Neural crest cell (in vitro differentiated cells): Measurements from ENCODE around the gene LILRA6. TPM values are rescaled to one million over a fixed set of nuclear protein-coding genes. Genes with fewer than 3 reads are reported as not detected.
"Not testable (repeated sequence)": the region's sequence is repeated elsewhere in the genome, so short reads cannot be mapped to it uniquely, and the experiment has no call there.

Experiments used
- DNase-seq: peaks from one replicate; pipeline ENCODE4 v3.0.0; 2021; ENCODE audit warnings: low read depth, mixed read lengths, low spot score
- H3K27ac Mint-ChIP-seq: one replicate; pipeline ENCODE4 v1.8.0; 2021; ENCODE audit warnings: mild to moderate bottlenecking, mixed read lengths; ENCODE audit not compliant: unreplicated experiment
- H3K27me3 Mint-ChIP-seq: 2 replicates; pipeline ENCODE4 v1.8.0; 2021; ENCODE audit warnings: low read depth, mild to moderate bottlenecking, mixed read lengths
- H3K36me3 Mint-ChIP-seq: 2 replicates; pipeline ENCODE4 v1.8.0; 2021; ENCODE audit warnings: low read depth, mild to moderate bottlenecking, mixed read lengths
- H3K4me1 Mint-ChIP-seq: 2 replicates; pipeline ENCODE4 v1.8.0; 2021; ENCODE audit warnings: mixed read lengths
- H3K4me3 Mint-ChIP-seq: one replicate; pipeline ENCODE4 v1.8.0; 2021; ENCODE audit warnings: mild to moderate bottlenecking, mixed read lengths
- H3K9me3 Mint-ChIP-seq: 2 replicates; pipeline ENCODE4 v1.8.0; 2021; ENCODE audit warnings: mixed read lengths
- total RNA-seq: library from RNA; stranded (reverse); gene quantifications from 2 replicates; pipeline ENCODE4 v1.2.1, GENCODE V29; 2021
- TF ChIP-seq, protein P1 (sequence below): fragments of 200-600 bp; sonication (generic); conservative IDR thresholded peaks from 2 replicates; pipeline ENCODE4 v1.5.0; 2021; ENCODE audit warnings: antibody characterized with exemption, mild to moderate bottlenecking

LILRA6 gene
- total RNA-seq, 1 donor from 2014 or later, result not detected

DNA sequence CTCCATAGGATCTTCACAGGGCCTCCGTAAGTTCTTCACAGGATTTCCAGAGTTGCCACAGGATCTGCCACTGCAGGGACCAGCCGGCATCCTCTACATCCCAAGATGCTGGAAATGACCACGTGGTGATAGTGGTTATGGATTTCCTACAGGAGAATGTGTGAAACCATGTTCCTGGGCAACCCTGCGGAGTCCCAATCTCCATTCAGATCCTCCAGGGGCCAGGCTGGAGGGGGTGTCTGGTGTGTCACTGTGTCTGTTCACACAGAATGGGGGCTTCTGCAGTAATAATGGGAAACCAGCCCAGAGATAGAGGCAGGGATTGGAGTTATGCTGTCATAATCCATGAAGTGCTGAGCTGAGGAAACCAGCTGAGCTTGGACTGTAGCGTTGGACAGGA lies 8.6 kb downstream of the LILRA6 start:
- Mint-ChIP-seq H3K9me3 (peaks cover 12% of the 10 kb centered on the region), H3K27ac (no peak overlapping the region), H3K27me3 (peaks cover 48% of the 10 kb centered on the region), H3K36me3 (no peaks in the 10 kb centered on the region), H3K4me3 (no peak overlapping the region), H3K4me1 (peaks cover 4% of the 10 kb centered on the region)
- DNase-seq, result no peak
- TF ChIP-seq, protein P1, sequence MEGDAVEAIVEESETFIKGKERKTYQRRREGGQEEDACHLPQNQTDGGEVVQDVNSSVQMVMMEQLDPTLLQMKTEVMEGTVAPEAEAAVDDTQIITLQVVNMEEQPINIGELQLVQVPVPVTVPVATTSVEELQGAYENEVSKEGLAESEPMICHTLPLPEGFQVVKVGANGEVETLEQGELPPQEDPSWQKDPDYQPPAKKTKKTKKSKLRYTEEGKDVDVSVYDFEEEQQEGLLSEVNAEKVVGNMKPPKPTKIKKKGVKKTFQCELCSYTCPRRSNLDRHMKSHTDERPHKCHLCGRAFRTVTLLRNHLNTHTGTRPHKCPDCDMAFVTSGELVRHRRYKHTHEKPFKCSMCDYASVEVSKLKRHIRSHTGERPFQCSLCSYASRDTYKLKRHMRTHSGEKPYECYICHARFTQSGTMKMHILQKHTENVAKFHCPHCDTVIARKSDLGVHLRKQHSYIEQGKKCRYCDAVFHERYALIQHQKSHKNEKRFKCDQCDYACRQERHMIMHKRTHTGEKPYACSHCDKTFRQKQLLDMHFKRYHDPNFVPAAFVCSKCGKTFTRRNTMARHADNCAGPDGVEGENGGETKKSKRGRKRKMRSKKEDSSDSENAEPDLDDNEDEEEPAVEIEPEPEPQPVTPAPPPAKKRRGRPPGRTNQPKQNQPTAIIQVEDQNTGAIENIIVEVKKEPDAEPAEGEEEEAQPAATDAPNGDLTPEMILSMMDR, result no peak

DNA sequence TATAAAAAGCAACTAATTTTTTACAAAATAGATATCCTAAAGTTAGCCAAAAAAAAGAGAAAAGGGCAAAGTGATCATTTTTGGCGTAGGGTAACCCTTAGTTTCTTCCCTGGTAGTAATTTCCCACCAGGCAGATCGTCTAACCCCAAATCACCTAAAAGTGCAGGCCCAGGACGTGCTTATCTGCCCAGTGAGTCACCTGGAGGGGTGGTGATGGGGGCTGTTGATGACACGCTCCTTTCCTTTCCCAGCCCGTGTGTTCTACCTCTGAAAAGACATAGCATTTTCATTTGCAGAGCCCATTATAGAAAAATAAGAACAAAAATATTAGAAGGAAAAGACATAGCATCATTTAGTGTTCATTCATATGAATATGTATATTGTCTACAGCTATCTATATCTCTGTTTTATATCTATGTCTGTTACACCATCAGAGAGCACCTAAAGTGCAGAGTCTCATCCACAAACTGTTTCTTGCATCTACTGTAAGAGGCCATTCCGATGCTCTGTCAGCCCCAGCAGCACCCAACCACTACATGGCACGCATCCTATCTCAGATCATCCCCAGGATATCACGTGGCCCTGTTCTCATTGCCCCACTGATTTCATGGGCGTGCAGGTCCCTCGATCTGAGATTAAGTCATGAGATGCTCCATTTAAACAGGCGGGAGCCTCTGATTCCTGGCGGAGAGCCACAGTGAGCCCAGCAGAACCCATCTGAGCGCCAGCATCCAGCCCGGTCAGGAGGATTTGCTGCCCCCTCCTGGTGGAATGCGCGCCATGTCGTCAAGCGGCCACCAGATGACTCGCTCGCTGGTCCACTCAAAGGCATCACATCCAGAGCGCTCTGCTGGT lies 11.3 kb downstream of the LILRA6 start:
- peaks cover 4% of the 10 kb centered on the region for H3K4me1 Mint-ChIP-seq
- peaks cover 14% of the 10 kb centered on the region for H3K9me3 Mint-ChIP-seq
- TF ChIP-seq, protein P1, result peak; percentile 99
- peak; percentile 98 for DNase-seq
- peaks cover 40% of the 10 kb centered on the region for H3K27me3 Mint-ChIP-seq
- H3K27ac Mint-ChIP-seq, result no peak overlapping the region
- peaks cover 2% of the 10 kb centered on the region for H3K36me3 Mint-ChIP-seq
- no peak overlapping the region for H3K4me3 Mint-ChIP-seq

DNA sequence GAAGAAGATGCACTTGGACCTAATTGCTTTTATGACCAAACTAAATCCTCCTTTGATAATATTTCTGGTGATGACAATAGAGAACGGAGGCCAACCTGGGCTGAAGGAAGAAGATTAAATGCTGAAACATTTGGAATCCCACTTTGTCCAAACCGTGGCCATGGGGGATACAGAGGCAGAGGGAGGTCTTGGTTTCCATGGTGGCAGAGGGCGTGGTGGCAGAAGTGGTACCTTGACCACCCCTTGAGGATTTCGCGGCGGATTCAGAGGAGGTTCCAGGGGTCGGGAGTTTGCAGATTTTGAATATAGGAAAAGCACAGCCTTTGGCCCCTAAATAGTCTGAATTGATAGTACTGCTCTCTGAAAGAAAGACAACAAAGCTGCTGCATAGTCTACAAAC lies 12.6 kb downstream of the LILRA6 start:
- DNase-seq, result no peak
- Mint-ChIP-seq H3K4me3 (no peak overlapping the region), H3K4me1 (peaks cover 4% of the 10 kb centered on the region), H3K27ac (no peak overlapping the region), H3K27me3 (peaks cover 35% of the 10 kb centered on the region), H3K36me3 (peaks cover 2% of the 10 kb centered on the region), H3K9me3 (peaks cover 14% of the 10 kb centered on the region)
- TF ChIP-seq, protein P1, result no peak

DNA sequence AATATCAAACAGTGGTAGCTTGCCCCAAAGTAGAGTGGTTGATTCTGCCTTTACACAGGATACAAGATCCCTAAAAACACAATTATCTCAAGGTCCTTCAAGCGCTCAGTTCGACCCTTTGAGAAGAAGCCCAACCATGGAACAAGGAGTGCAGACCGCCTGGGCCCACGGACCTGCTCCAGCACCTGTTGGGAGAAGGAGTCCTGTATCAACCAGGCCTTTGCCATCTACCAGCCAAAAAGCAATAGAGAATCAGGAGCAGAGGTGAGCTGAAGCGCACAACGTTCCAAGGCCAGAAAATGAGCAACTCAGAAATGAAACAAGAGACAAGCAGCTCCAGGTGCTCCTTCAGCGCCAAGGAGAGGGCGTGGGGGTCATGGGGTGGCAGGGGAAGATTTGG lies 13.4 kb downstream of the LILRA6 start:
- no peak overlapping the region for H3K27ac Mint-ChIP-seq
- DNase-seq, result no peak
- peaks cover 4% of the 10 kb centered on the region for H3K4me1 Mint-ChIP-seq
- no peak overlapping the region for H3K4me3 Mint-ChIP-seq
- H3K27me3 Mint-ChIP-seq, result peaks cover 26% of the 10 kb centered on the region
- H3K36me3 Mint-ChIP-seq, result peaks cover 2% of the 10 kb centered on the region
- TF ChIP-seq, protein P1, result no peak
- peaks cover 6% of the 10 kb centered on the region for H3K9me3 Mint-ChIP-seq

DNA sequence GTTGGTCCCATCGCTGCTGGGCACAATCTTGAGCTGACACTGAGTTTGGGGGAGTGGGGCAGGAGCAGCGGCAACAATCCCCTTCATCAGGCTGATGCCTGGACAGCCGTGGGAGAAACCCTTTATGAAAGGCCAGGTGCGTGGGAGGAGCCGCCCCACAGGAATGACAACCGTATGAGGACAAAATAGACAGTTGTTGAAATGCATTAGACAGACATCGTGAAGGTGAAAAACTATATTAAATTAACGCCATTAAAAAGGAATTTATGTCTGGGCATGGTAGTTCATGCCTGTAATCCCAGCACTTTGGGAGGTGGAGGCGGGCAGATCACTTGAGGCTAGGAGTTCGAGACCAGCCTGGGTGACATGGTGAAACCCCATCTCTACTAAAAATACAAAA lies 18.0 kb downstream of the LILRA6 start:
- H3K4me3 Mint-ChIP-seq, H3K27ac Mint-ChIP-seq, H3K9me3 Mint-ChIP-seq, H3K4me1 Mint-ChIP-seq, H3K36me3 Mint-ChIP-seq, DNase-seq: not testable (repeated sequence)
- H3K27me3 Mint-ChIP-seq, result peaks cover 18% of the 10 kb centered on the region

DNA sequence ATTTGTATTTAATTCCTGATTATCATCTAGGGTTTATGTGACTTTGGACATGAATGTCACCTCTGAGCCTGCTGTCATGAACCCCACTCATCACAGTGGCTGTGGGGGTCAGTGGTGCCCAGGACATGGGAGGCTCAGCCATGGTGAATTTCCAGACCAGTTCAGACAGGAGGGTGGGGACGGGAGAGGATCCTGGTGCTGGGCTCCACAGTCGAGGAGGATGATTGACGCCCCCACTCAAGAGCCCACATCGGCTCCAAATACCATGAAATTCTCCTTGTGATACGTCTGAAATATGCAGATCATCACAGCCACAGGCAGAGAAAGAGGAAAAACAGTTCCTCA lies 18.7 kb downstream of the LILRA6 start:
- not testable (repeated sequence) for H3K4me3 Mint-ChIP-seq, H3K36me3 Mint-ChIP-seq, H3K4me1 Mint-ChIP-seq, DNase-seq, H3K9me3 Mint-ChIP-seq, H3K27ac Mint-ChIP-seq
- peaks cover 13% of the 10 kb centered on the region for H3K27me3 Mint-ChIP-seq

DNA sequence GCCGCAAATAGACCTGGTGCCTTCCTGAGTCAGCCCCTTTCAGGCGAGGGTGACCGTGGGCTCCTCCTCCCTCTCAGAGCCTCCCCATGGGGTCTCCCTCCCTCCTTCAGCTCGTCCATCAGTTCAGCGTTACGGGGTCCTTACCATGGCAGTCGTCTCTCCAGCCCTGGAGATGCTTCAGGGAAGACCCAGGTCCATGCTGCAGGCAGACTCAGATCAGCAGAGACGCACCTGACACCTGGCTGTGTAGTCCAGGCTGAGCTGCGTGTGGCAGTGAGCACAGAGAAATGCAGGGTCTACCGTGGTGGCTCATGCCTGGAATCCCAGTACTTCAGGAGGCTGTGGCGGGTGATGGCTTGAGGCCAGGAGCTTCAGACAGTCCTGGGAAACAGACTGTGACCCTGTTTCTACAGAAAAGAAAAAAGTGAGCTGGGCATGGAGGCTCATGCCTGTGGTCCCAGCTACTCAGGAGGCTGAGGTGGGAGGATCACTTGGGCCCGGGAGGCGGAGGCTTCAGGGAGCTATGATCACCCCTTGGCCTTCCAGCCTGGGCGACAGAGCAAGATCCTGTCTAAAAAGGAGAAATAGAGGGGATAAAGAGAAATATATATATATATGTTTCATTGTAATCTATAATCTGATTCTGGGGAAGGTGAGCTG lies 19.2 kb downstream of the LILRA6 start:
- H3K27me3 Mint-ChIP-seq, result peaks cover 12% of the 10 kb centered on the region
- not testable (repeated sequence) for H3K36me3 Mint-ChIP-seq, DNase-seq, H3K4me1 Mint-ChIP-seq, H3K4me3 Mint-ChIP-seq, H3K9me3 Mint-ChIP-seq
- H3K27ac Mint-ChIP-seq, result peak overlapping the region; percentile 75

DNA sequence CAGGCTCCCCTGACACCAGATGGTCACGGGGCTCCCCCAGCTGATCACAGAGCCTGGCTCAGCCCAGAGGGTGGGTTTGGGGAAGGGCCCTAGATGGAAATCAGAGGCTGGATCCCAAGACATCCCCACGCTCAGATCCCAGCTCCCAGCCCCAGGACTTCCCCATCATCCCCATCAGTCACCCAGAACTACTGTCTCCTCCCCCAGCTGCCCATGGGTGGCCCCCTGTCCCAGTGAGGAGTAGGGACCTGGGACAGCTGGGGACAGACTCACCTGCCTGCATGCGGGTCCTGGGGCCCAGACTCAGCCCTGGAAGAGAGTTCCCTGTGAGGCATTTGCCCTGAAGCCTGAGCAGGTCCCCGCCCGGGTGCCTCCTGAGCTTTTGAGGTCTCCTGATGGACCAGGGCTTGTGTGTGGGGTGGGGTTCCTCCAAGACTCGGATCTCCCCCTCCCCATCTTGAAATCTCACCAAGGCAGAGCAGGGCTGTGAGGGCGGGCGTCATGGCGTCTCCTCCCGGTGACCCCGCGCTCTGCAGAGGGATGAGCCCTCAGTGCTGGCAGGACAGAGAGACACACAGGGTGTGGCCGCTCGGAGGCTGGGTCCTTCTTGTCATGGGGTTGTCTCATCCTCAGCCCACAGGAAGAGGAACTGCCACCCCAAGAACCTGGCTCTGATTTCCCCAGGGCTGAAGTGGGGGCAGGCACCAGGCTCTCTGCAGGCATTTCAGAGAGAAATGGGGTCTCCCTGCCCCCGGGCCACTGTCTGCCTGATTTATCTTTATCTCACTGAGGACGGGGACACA lies 19.9 kb downstream of the LILRA6 start, which contains the start of gene LILRB3:
LILRB3 (minus strand) TSS at position 534 of the 803 bp plus-strand sequence; CDS start at position 503, 31 bp downstream.
- H3K27ac Mint-ChIP-seq, result peak within 1 kb of the TSS; percentile 75

DNA sequence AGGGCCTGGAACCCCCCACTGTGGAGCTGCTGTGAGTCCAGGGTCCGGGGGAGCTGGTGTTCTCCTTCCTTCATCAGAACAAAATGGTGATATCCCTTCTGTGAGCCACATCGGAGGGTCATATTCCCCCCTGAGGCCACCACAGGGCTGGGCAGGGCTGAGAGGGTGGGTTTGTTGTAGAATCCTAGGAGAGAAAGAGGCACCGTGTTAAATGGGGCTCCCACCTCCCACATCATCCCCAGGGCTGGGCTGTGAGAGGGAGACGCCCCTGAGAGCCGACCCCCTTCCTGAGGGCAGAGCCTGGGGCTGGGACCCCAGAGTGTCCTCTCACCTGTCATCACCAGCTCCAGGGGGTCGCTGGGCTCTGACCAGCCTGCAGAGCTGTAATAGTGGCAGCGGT lies 20.6 kb downstream of the LILRA6 start:
- H3K9me3 Mint-ChIP-seq, DNase-seq, H3K4me3 Mint-ChIP-seq, H3K27me3 Mint-ChIP-seq, H3K36me3 Mint-ChIP-seq, H3K27ac Mint-ChIP-seq: not testable (repeated sequence)
- H3K4me1 Mint-ChIP-seq, result peaks cover 14% of the 10 kb centered on the region

More for the DNA sequence above, 19.9 kb downstream of the LILRA6 start, which contains the start of gene LILRB3:
- H3K4me3 Mint-ChIP-seq, H3K36me3 Mint-ChIP-seq, H3K9me3 Mint-ChIP-seq, H3K27me3 Mint-ChIP-seq, DNase-seq, H3K4me1 Mint-ChIP-seq: not testable (repeated sequence)
